GM12878 (cell line): ENCODE results near the gene IRF6. TPM values are rescaled to one million over a fixed set of nuclear protein-coding genes. Genes with fewer than 3 reads are reported as not detected.

Experiments used
- ATAC-seq: fragments of 200-7000 bp; cut with Tn5 transposase; 3 replicates; pipeline ENCODE4 v1.9.1; 2020; ENCODE audit warnings: mild to moderate bottlenecking, moderate library complexity
- BruUV-seq: library from RNA; stranded (reverse); fragments of 400-500 nt; replicated peaks from 2 replicates; lab custom pipeline; 2021; lab: Mats Ljungman, UMichigan
- CTCF ChIA-PET: fragments of 300-600 bp; sonication (Branson Sonifier 250); formaldehyde crosslinking; extraction: SDS; loops from one replicate; lab custom pipeline; 2021; ENCODE audit warnings: inconsistent platforms; lab: Yijun Ruan, JAX
- POLR2A ChIA-PET: fragments of 350-600 bp; formaldehyde crosslinking; extraction: SDS; loops from one replicate; lab custom pipeline; 2021; ENCODE audit warnings: inconsistent platforms; lab: Charles Lee
- RAD21 ChIA-PET: fragments of 300-600 bp; sonication (Branson Sonifier 250); formaldehyde crosslinking; loops from one replicate; lab custom pipeline; 2023; ENCODE audit warnings: antibody characterized with exemption; ENCODE audit not compliant: unreplicated experiment; lab: Charles Lee
- SMC1A ChIA-PET: fragments of 300-600 bp; sonication (Branson Sonifier 250); formaldehyde crosslinking; loops from one replicate; lab custom pipeline; 2023; ENCODE audit not compliant: unreplicated experiment, uncharacterized antibody; lab: Charles Lee
- DNase-seq: peaks from one replicate; pipeline ENCODE4 v3.0.0-alpha.2; 2011; ENCODE audit warnings: low read depth, low spot score
- FAIRE-seq: peaks from 3 replicates; lab custom pipeline; 2011; peaks lifted over from hg19 to GRCh38; lab: Jason Lieb, UNC
- H2AFZ ChIP-seq: 2 replicates; pipeline ENCODE4 v1.6.0; 2011; ENCODE audit warnings: low read depth, low read length, control low read depth; ENCODE audit not compliant: control insufficient read depth
- H3K27ac ChIP-seq: 2 replicates; pipeline ENCODE4 v1.5.1; 2011; ENCODE audit warnings: control low read depth; ENCODE audit not compliant: control insufficient read depth, insufficient read depth
- H3K27me3 ChIP-seq, 2 experiments: replicated peaks in 1 of 2; 2 replicates each; pipeline versions ENCODE4 v1.6.0 to v1.6.1; 2011; ENCODE audit warnings: low read length in 1 of 2; ENCODE audit not compliant: control insufficient read depth in 2 of 2, insufficient read depth in 2 of 2
- H3K36me3 ChIP-seq, 2 experiments: 2 replicates each; pipeline ENCODE4 v1.5.1; 2011; ENCODE audit warnings: low read length in 1 of 2; ENCODE audit not compliant: control insufficient read depth in 2 of 2, insufficient read depth in 2 of 2
- H3K4me1 ChIP-seq: 2 replicates; pipeline ENCODE4 v1.6.1; 2011; ENCODE audit warnings: mild to moderate bottlenecking, low read length, moderate library complexity, mixed read lengths; ENCODE audit not compliant: control insufficient read depth, insufficient read depth
- H3K4me2 ChIP-seq: 2 replicates; pipeline ENCODE4 v1.6.0; 2011; ENCODE audit warnings: control low read depth; ENCODE audit not compliant: control insufficient read depth, insufficient read depth
- H3K4me3 ChIP-seq: fragments of 200-600 bp; sonication (generic); 2 replicates; pipeline ENCODE4 v1.5.1; 2016
- H3K79me2 ChIP-seq: 2 replicates; pipeline ENCODE4 v1.6.0; 2011; ENCODE audit warnings: low read length; ENCODE audit not compliant: control insufficient read depth, insufficient read depth
- H3K9ac ChIP-seq: 2 replicates; pipeline ENCODE4 v1.8.0; 2011; ENCODE audit warnings: low read length, control low read depth, mixed read lengths; ENCODE audit not compliant: control insufficient read depth, insufficient read depth
- H3K9me3 ChIP-seq: replicated peaks from 3 replicates; pipeline ENCODE4 v1.5.1; 2011; ENCODE audit warnings: mild to moderate bottlenecking, low read length; ENCODE audit not compliant: control insufficient read depth, insufficient read depth
- H4K20me1 ChIP-seq: 2 replicates; pipeline ENCODE4 v1.6.0; 2011; ENCODE audit not compliant: control insufficient read depth, insufficient read depth
- MEF2B ChIP-seq: fragments of 450-650 bp; IDR thresholded peaks from 2 replicates; pipeline ENCODE4 v1.6.1; 2018; ENCODE audit warnings: mild to moderate bottlenecking, moderate library complexity; ENCODE audit not compliant: partially characterized antibody, poor library complexity, severe bottlenecking
- MLLT1 ChIP-seq: fragments of 450-650 bp; IDR thresholded peaks from 2 replicates; pipeline ENCODE4 v1.6.1; 2016; ENCODE audit warnings: mild to moderate bottlenecking
- NFYA ChIP-seq: IDR thresholded peaks from 2 replicates; pipeline ENCODE4 v1.6.1; 2011; ENCODE audit warnings: low read depth, mild to moderate bottlenecking, low read length, improper control_type of control experiment, borderline replicate concordance
- SMAD5 ChIP-seq: IDR thresholded peaks from 2 replicates; pipeline ENCODE4 v1.6.1; 2016; ENCODE audit warnings: antibody characterized with exemption, low read depth
- SPI1 ChIP-seq: IDR thresholded peaks from 2 replicates; pipeline ENCODE4 v1.6.1; 2011; ENCODE audit warnings: low read depth, mild to moderate bottlenecking, low read length, moderate library complexity, borderline replicate concordance; ENCODE audit not compliant: insufficient read depth
- SREBF1 ChIP-seq: IDR thresholded peaks from 2 replicates; pipeline ENCODE4 v1.6.1; 2012; ENCODE audit warnings: mild to moderate bottlenecking, low read length
- SUZ12 ChIP-seq: fragments of 200-600 bp; sonication (generic); IDR thresholded peaks from one replicate; pipeline ENCODE4 v1.6.1; 2018; ENCODE audit warnings: antibody characterized with exemption, mild to moderate bottlenecking; ENCODE audit not compliant: unreplicated experiment
- ZBTB4 ChIP-seq: fragments of 450-650 bp; formaldehyde crosslinking; IDR thresholded peaks from 2 replicates; pipeline ENCODE4 v1.4.0; 2022; ENCODE audit warnings: mild to moderate bottlenecking, moderate library complexity
- ZNF24 ChIP-seq: fragments of 450-650 bp; IDR thresholded peaks from 2 replicates; pipeline ENCODE4 v1.6.1; 2017; ENCODE audit warnings: antibody characterized with exemption, mild to moderate bottlenecking
- ZNF622 ChIP-seq: fragments of 450-650 bp; IDR thresholded peaks from 2 replicates; pipeline ENCODE4 v1.6.1; 2017; ENCODE audit warnings: mild to moderate bottlenecking, inconsistent platforms
- WGBS: methylation state at CpG from one replicate; pipeline ENCODE4 v1.1.6; 2016; ENCODE audit warnings: low lambda C conversion rate; ENCODE audit not compliant: insufficient replicate concordance, insufficient coverage; ENCODE audit errors: missing lambda C conversion rate; 5-methylcytosine and 5-hydroxymethylcytosine counted together
- in situ Hi-C: fragments of 300-500 bp; cut with MboI; formaldehyde crosslinking; loops from 9 replicates; pipeline ENCODE4 v1.14.3; 2018; ENCODE audit warnings: mixed read lengths
- intact Hi-C: fragments of 100-400 bp; cut with micrococcal nuclease; formaldehyde crosslinking; loops from one replicate; pipeline ENCODE4 v1.14.2; 2022; ENCODE audit not compliant: unreplicated experiment
- polyA plus RNA-seq, 11 experiments: library from polyadenylated mRNA; depleted of rRNA in 4 of 11; unstranded in 6 of 11; stranded (reverse) in 5 of 11; fragments of >200 nt; fragmentation: Nextera tagmentation in 4 of 11; fragmentation: Illumina TruSeq in 1 of 11; extraction: Ambion mirVana in 4 of 11; extraction: Trizol in 1 of 11; gene quantifications; 1 replicate in 1 of 11; 2 replicates in 10 of 11; pipeline versions ENCODE4 v1.2.1 to v1.2.3, GENCODE V29; 2011 to 2016; ENCODE audit warnings: inconsistent platforms in 2 of 11, missing spikeins in 2 of 11, low read depth in 1 of 11
- total RNA-seq, 4 experiments: library from RNA; depleted of rRNA in 3 of 4; stranded (reverse); fragments of >200 nt in 3 of 4; fragmentation: Illumina TruSeq in 1 of 4; extraction: Trizol in 1 of 4; gene quantifications; 2 replicates each; pipeline versions ENCODE4 v1.2.1 to v1.2.3, GENCODE V29; 2013 to 2021

Gene IRF6
- total and polyA plus RNA-seq, 10 of the 15 experiments (the other 5 are each of a cell fraction or from before 2014, with no cell fraction given) = 0.04 to 0.50 (median 0.09) TPM; not detected in 1

DNA sequence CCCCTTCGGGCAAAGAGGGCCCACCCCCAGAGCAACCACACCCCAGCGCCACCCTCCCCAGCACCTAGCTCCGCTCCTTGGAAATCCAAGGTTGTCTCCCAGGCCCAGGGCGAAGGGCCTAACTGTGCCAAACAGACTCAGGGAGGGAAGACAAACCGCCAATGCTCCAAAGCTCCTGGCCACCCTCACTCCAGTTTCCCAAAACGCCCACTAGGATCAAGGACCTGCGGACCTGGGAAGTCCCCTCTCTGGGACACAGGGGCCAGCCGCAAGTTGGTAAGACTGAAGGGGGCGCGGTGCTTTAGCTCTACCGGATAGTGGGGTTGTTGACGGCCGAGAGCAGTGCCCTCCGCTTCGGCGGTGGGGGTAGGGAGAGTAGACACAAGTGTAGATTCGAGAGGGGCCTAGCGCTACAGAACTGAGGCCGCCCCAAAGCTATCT lies 581 bp downstream of the IRF6 start:
- no peaks in the 10 kb centered on the region for H4K20me1 ChIP-seq
- H3K27me3 ChIP-seq = peaks cover 0 to 3% of the 10 kb centered on the region in 2 experiments; a peak in 2 of 4 replicates
- no peaks in the 10 kb centered on the region for H3K36me3 ChIP-seq
- H3K4me3 ChIP-seq = no peak overlapping the region
- no peak overlapping the region for H3K27ac ChIP-seq
- H3K9me3 ChIP-seq = no peaks in the 10 kb centered on the region
- intact Hi-C loops (no loop called here), in situ Hi-C loops (no loop called here)
- RAD21 ChIA-PET = no interaction called here
- H2AFZ ChIP-seq = no peak overlapping the region
- CTCF ChIA-PET = interaction anchor here (1.2 to 7.7 kb wide), 3 partner anchors 11 to 22 kb away, joined by 3 to 78 read pairs (median 4); partner anchors contain the start of gene UTP25
- FAIRE-seq = no peak
- no peak for DNase-seq
- POLR2A ChIA-PET = interaction anchor here (0.9 kb wide), 1 partner anchor 19 kb away, joined by 3 read pairs; no protein-coding TSS in a partner anchor
- no peak for ATAC-seq
- 76% methylated on average over 17 of the region's 19 CpGs for WGBS
- 0 out of 2 replicates have a peak overlapping the region, but pooled peaks have one; percentile 50 for H3K4me2 ChIP-seq
- TF ChIP-seq SPI1 = no peak
- no peak for TF ChIP-seq MEF2B
- SMC1A ChIA-PET = interaction anchor here (0.9 kb wide), 1 partner anchor 18 kb away, joined by 3 read pairs; no protein-coding TSS in a partner anchor
- BruUV-seq = no TSS peak
- no peaks in the 10 kb centered on the region for H3K79me2 ChIP-seq
- no peaks in the 10 kb centered on the region for H3K4me1 ChIP-seq
- H3K9ac ChIP-seq = no peak overlapping the region

- ChIA-PET CTCF (no interaction called here), SMC1A (no interaction called here), RAD21 (no interaction called here), POLR2A (no interaction called here)
- H3K4me2 ChIP-seq = no peak overlapping the region
- peaks cover 0 to 6% of the 10 kb centered on the region in 2 experiments; a peak in 2 of 4 replicates for H3K27me3 ChIP-seq
- no TSS peak for BruUV-seq
- no peak for DNase-seq
- H3K4me3 ChIP-seq = no peak overlapping the region
- H3K27ac ChIP-seq = no peak overlapping the region
- WGBS = 29% methylated on average over 1 of the region's 1 CpG
- no peak for FAIRE-seq
- H2AFZ ChIP-seq = no peak overlapping the region
- H4K20me1 ChIP-seq = no peaks in the 10 kb centered on the region
- no peaks in the 10 kb centered on the region for H3K79me2 ChIP-seq
- no peaks in the 10 kb centered on the region for H3K9me3 ChIP-seq
- intact Hi-C loops = no loop called here
- H3K9ac ChIP-seq = no peak overlapping the region
- ATAC-seq = no peak
- H3K36me3 ChIP-seq = no peaks in the 10 kb centered on the region
- in situ Hi-C loops = no loop called here
- no peaks in the 10 kb centered on the region for H3K4me1 ChIP-seq
- TF ChIP-seq NFYA = no peak
- no peak for TF ChIP-seq ZNF24
- TF ChIP-seq SREBF1 = no peak
- TF ChIP-seq SUZ12 = no peak
- no peak for TF ChIP-seq ZNF622
- TF ChIP-seq ZBTB4 (CRISPR knock-in tag) = no peak
- TF ChIP-seq SMAD5 = no peak
- TF ChIP-seq MLLT1 = no peak
These were observed 2.4 kb downstream of the IRF6 start for GRCh38 chr1:209803568-209803967.
